HEK293T (cell line): ENCODE results near the gene MRPL14.

Experiments
- ARNT ChIP-seq: fragments of 450-650 bp; IDR thresholded peaks from 2 replicates; pipeline ENCODE4 v1.6.1; 2017; ENCODE audit warnings: mild to moderate bottlenecking
- BHLHE40 ChIP-seq: fragments of 450-650 bp; IDR thresholded peaks from 2 replicates; pipeline ENCODE4 v1.6.1; 2016; ENCODE audit warnings: mild to moderate bottlenecking, moderate library complexity, borderline replicate concordance
- ELF4 ChIP-seq: fragments of 450-650 bp; IDR thresholded peaks from 2 replicates; pipeline ENCODE4 v1.6.1; 2017; ENCODE audit warnings: antibody characterized with exemption
- FOXA1 ChIP-seq: fragments of 450-650 bp; IDR thresholded peaks from 2 replicates; pipeline ENCODE4 v1.6.1; 2016; ENCODE audit warnings: mild to moderate bottlenecking
- NFRKB ChIP-seq: fragments of 450-650 bp; IDR thresholded peaks from 2 replicates; pipeline ENCODE4 v1.6.1; 2016; ENCODE audit warnings: mild to moderate bottlenecking, moderate library complexity
- SP1 ChIP-seq: fragments of 450-650 bp; IDR thresholded peaks from 2 replicates; pipeline ENCODE4 v1.6.1; 2017
- TARDBP ChIP-seq: fragments of 450-650 bp; IDR thresholded peaks from 2 replicates; pipeline ENCODE4 v1.6.1; 2016
- TF ChIP-seq, protein P1 (sequence below): fragments of 450-650 bp; IDR thresholded peaks from 2 replicates; pipeline ENCODE4 v1.6.1; 2016

GRCh38 chr6:44138717-44139350 lies 11.6 kb upstream of the MRPL14 start:
- TF ChIP-seq ELF4, result no peak
- TF ChIP-seq NFRKB, result no peak
- TF ChIP-seq, protein P1, sequence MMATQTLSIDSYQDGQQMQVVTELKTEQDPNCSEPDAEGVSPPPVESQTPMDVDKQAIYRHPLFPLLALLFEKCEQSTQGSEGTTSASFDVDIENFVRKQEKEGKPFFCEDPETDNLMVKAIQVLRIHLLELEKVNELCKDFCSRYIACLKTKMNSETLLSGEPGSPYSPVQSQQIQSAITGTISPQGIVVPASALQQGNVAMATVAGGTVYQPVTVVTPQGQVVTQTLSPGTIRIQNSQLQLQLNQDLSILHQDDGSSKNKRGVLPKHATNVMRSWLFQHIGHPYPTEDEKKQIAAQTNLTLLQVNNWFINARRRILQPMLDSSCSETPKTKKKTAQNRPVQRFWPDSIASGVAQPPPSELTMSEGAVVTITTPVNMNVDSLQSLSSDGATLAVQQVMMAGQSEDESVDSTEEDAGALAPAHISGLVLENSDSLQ, result no peak
- no peak for TF ChIP-seq TARDBP
- no peak for TF ChIP-seq ARNT
- no peak for TF ChIP-seq BHLHE40
- no peak for TF ChIP-seq SP1
- no peak for TF ChIP-seq FOXA1
